Upper lobe of left lung (tissue), 6 donors: ENCODE measurements around the gene PARVG. TPM values are rescaled to one million over a fixed set of nuclear protein-coding genes. Genes with fewer than 3 reads are reported as not detected.

ENCODE experiments used
- ATAC-seq, 2 donors: fragments of 200-7000 bp; cut with Tn5 transposase; one replicate each; pipeline ENCODE4 v1.9.1; 2022; ENCODE audit warnings: mild to moderate bottlenecking in 2 of 2, moderate library complexity in 2 of 2; ENCODE audit not compliant: low FRiP score in 2 of 2
- DNase-seq, 2 donors: peaks; one replicate each; pipeline ENCODE4 v3.0.0-alpha.2; 2019 to 2020
- H3K27ac ChIP-seq, 4 donors: fragments of 200-600 bp; sonication (generic); one replicate each; pipeline ENCODE4 v1.5.1; 2016 to 2019
- H3K27me3 ChIP-seq, 4 donors: fragments of 200-600 bp; sonication (generic); one replicate each; pipeline ENCODE4 v1.5.1; 2017 to 2019
- H3K36me3 ChIP-seq, 4 donors: fragments of 200-600 bp; sonication (generic); one replicate each; pipeline ENCODE4 v1.5.1; 2016 to 2019
- H3K4me1 ChIP-seq, 4 donors: fragments of 200-600 bp; sonication (generic); one replicate each; pipeline ENCODE4 v1.5.1; 2018 to 2019
- H3K4me3 ChIP-seq, 4 donors: fragments of 200-600 bp; sonication (generic); one replicate each; pipeline ENCODE4 v1.5.1; 2017 to 2019; ENCODE audit warnings: mild to moderate bottlenecking in 2 of 4, moderate library complexity in 1 of 4
- H3K9me3 ChIP-seq, 4 donors: fragments of 200-600 bp; sonication (generic); one replicate each; pipeline ENCODE4 v1.5.1; 2018 to 2019
- EP300 ChIP-seq, 4 donors: sonication (generic); formaldehyde crosslinking; IDR thresholded peaks; one replicate each; pipeline ENCODE4 v1.5.1; 2017; ENCODE audit warnings: antibody characterized with exemption in 4 of 4, control low read depth in 2 of 4
- POLR2A ChIP-seq, 4 donors: fragments of 450-650 bp; IDR thresholded peaks; one replicate each; pipeline ENCODE4 v1.5.1; 2016 to 2017; ENCODE audit warnings: antibody characterized with exemption in 4 of 4, mild to moderate bottlenecking in 2 of 4
- POLR2AphosphoS5 ChIP-seq, 2 donors: sonication (generic); formaldehyde crosslinking; IDR thresholded peaks; one replicate each; pipeline ENCODE4 v1.5.1; 2017; ENCODE audit warnings: antibody characterized with exemption in 2 of 2
- WGBS, 2 donors: methylation state at CpG; one replicate each; pipeline ENCODE4 v1.1.5; 2017 to 2018; 5-methylcytosine and 5-hydroxymethylcytosine counted together
- total RNA-seq, 6 donors: library from RNA; depleted of rRNA in 4 of 6; stranded (reverse); fragments of >200 nt in 4 of 6; gene quantifications; one replicate each; pipeline versions ENCODE4 v1.1.0 to v1.2.1, GENCODE V29; 2016 to 2021
- TF ChIP-seq, protein P1 (sequence below), 6 experiments: fragments of 450-650 bp in 4 of 6; fragments of 200-600 bp in 2 of 6; sonication (generic) in 2 of 6; IDR thresholded peaks; one replicate each; pipeline ENCODE4 v1.5.1; 2016 to 2019; ENCODE audit warnings: antibody characterized with exemption in 6 of 6
- donor health status: DM: no; HTN: no; CAD: no; lungs with moderate emphysema.
- donor health status: DM: no; HTN: yes; CAD: no; lungs with severe emphysema.

PARVG gene
- total RNA-seq, 6 donors from 2014 or later, result 42.4 to 315 (median 82.4) TPM

DNA sequence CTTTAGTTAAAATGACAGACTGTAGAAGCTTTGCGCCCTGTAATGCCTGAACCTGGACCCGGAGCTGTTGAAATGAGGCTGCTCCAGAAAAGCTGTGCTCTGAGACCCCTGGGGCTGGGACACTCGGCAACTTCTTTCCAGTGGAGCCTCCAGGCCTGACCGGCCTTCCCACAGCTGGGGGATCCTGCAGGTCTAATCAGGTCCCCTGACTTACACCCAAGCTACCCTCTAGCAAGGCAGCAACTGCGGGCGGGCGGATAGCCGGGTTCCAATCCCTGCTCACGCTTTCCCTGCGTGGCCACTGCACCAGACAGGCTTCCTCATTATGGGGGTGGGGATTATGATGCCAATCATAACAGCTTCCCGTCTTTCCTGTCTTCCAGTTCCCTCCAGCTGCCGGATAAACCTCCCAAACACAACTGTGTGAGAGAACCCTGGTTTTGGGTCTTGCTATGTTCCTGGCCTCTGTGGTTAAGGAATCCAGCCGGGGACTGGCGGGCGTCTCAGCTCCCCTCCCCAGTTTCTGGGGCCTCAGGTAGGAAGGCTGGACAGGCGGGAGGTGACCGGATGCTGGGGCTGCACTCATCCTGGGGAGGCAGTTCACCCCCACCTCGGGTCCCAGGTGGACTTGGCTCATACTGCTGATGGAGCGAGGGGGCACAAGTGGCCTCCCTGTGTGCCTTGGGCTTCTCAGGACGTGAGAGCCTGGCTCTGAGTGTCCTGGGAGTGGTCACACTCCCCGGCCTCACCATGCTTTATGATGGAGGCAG, 38.6 kb downstream of the PARVG start:
- H3K27ac ChIP-seq, result no peak overlapping the region
- peak in 1 of 2 donors; percentile 13 for DNase-seq
- H3K9me3 ChIP-seq, result peaks cover 0 to 5% (median 0%) of the 10 kb centered on the region in 4 donors
- WGBS, 2 donors, result 83 to 90% methylated on average over 15 of the region's 21 CpGs
- no peaks in the 10 kb centered on the region for H3K36me3 ChIP-seq
- TF ChIP-seq POLR2AphosphoS5 (IDR thresholded peaks at IDR 0.05), result no peak
- TF ChIP-seq, protein P1, sequence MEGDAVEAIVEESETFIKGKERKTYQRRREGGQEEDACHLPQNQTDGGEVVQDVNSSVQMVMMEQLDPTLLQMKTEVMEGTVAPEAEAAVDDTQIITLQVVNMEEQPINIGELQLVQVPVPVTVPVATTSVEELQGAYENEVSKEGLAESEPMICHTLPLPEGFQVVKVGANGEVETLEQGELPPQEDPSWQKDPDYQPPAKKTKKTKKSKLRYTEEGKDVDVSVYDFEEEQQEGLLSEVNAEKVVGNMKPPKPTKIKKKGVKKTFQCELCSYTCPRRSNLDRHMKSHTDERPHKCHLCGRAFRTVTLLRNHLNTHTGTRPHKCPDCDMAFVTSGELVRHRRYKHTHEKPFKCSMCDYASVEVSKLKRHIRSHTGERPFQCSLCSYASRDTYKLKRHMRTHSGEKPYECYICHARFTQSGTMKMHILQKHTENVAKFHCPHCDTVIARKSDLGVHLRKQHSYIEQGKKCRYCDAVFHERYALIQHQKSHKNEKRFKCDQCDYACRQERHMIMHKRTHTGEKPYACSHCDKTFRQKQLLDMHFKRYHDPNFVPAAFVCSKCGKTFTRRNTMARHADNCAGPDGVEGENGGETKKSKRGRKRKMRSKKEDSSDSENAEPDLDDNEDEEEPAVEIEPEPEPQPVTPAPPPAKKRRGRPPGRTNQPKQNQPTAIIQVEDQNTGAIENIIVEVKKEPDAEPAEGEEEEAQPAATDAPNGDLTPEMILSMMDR (IDR thresholded peaks at IDR 0.05), result no peak
- TF ChIP-seq EP300 (IDR thresholded peaks at IDR 0.05), result no peak
- no peak for TF ChIP-seq POLR2A (IDR thresholded peaks at IDR 0.05)
- H3K4me3 ChIP-seq, result no peak overlapping the region
- no peaks in the 10 kb centered on the region for H3K27me3 ChIP-seq
- ATAC-seq, result no peak
- no peaks in the 10 kb centered on the region for H3K4me1 ChIP-seq

DNA sequence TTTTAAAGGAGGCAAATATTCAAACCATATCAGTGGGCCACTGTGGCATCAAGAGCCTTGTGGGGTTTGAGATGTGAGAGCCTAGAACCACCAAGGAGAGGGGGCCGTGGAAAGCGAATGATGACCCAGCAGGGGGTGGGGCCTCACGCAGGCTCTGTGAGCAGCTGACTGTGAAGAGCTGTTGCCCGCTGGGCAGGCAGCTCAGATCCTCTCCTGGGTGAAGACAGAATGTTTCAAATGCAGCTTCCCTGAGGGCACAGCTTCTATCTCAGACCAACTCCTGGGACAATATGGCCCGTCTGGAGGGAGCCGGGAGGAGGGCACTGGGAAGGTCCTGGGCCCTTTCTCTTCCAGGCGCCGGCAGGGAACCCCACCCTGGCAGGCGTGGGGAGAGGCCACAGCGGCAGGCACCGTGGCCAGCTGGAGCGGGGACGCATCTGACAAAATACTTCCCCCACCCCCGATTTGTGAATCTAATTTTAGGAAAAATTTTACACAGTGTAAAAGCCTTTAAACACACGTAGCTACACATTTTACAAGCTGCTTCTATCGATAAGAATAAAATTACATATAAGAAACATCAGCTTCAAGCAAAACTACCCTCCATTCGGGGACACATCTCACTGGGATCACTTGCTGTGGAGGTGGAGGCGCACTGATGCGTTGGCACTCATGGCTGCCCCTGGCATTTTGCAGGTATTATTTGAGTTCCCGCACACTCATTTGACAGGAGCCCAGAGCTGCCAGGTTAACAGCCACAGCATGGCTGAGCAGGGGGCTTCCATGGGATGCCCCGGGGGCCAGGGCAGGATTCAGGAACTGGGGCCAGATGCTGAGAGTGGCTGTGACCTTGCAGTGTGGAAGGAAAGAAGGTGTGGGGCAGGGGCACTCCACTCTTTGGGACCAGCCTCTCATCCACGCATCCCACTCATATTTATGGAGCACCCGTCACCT, 40.3 kb downstream of the PARVG start:
- peak; percentile 9 to 52 for DNase-seq
- no peaks in the 10 kb centered on the region for H3K9me3 ChIP-seq
- H3K27ac ChIP-seq, result no peak overlapping the region
- no peak for ATAC-seq
- no peaks in the 10 kb centered on the region for H3K27me3 ChIP-seq
- TF ChIP-seq, protein P1 (IDR thresholded peaks at IDR 0.05), result no peak
- H3K4me3 ChIP-seq, result no peak overlapping the region
- WGBS, 2 donors, result 82 to 85% methylated on average over 23 of the region's 23 CpGs
- no peaks in the 10 kb centered on the region for H3K36me3 ChIP-seq
- no peaks in the 10 kb centered on the region for H3K4me1 ChIP-seq

DNA sequence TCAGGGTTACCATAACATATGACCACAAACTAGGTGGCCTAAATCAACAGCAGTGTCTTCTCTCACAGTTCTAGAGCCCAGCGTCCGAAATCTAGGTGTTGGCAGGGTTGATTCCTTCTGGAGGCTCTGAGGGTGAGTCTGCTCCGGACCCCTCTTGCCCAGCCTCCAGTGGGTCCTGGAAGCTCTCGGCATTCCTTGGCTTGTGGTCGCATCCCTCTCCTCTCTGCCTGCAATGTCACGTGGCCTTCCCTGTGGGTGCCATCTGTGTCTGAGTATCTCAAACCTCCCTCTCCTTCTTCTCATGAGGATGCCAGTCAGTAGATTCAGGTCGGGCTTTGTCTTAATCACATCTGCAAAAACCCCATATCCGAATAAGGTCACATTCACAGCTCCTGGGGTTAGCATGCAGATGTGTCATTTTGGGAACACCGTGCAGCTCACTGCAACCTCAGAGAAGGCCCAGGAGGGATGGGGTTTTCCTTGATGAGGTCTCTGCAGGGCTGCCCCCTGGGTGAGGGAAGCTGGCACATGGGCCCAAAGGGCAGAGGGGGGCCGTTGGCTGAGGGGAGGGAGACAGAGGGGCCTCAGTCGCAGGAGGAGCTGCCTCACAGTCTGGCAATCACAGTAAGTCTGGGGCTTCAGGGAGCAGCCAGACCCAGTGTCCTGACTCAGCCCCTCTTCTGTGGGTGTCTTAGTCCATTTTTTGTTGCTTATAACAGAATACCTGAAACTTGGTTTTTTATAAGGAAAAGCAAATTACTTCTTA, 41.2 kb downstream of the PARVG start:
- no peak for TF ChIP-seq POLR2A (IDR thresholded peaks at IDR 0.05)
- TF ChIP-seq POLR2AphosphoS5 (IDR thresholded peaks at IDR 0.05), result no peak
- TF ChIP-seq, protein P1 (IDR thresholded peaks at IDR 0.05), result no peak
- no peak for TF ChIP-seq EP300 (IDR thresholded peaks at IDR 0.05)
- no peaks in the 10 kb centered on the region for H3K4me1 ChIP-seq
- H3K4me3 ChIP-seq, result no peak overlapping the region
- DNase-seq (peak; percentile 6 to 16), ATAC-seq (no peak)
- WGBS, 2 donors, result 87 to 90% methylated on average over 10 to 11 of the region's 11 CpGs
- H3K27ac ChIP-seq, result no peak overlapping the region
- H3K27me3 ChIP-seq, result no peaks in the 10 kb centered on the region
- H3K9me3 ChIP-seq, result no peaks in the 10 kb centered on the region
- H3K36me3 ChIP-seq, result no peaks in the 10 kb centered on the region

GRCh38 chr22:44224166-44224565, 43.4 kb downstream of the PARVG start:
- Histone ChIP-seq H3K27me3 (no peaks in the 10 kb centered on the region), H3K9me3 (peaks cover 0 to 8% (median 7%) of the 10 kb centered on the region in 4 donors), H3K4me3 (no peak overlapping the region), H3K27ac (no peak overlapping the region), H3K4me1 (no peaks in the 10 kb centered on the region), H3K36me3 (no peaks in the 10 kb centered on the region)
- TF ChIP-seq POLR2A (IDR thresholded peaks at IDR 0.05) (no peak), POLR2AphosphoS5 (IDR thresholded peaks at IDR 0.05) (no peak), EP300 (IDR thresholded peaks at IDR 0.05) (no peak)
- TF ChIP-seq, protein P1 (IDR thresholded peaks at IDR 0.05), result no peak
- peak in 1 of 2 donors; percentile 10 for DNase-seq
- ATAC-seq, result no peak
- WGBS, 2 donors, result 49 to 57% methylated on average over 12 of the region's 12 CpGs
